Heart left ventricle (tissue), 16 donors: Measurements from ENCODE around the gene WDFY3. TPM values are rescaled to one million over a fixed set of nuclear protein-coding genes. Genes with fewer than 3 reads are reported as not detected.

Experiments
- ATAC-seq, 4 donors: fragments of 200-7000 bp; cut with Tn5 transposase; one replicate each; pipeline ENCODE4 v1.9.1; 2020 to 2022; ENCODE audit warnings: moderate library complexity in 4 of 4, mild to moderate bottlenecking in 3 of 4, moderate number of reproducible peaks in 1 of 4
- DNase-seq, 5 donors: peaks; one replicate each; pipeline ENCODE4 v3.0.0-alpha.2; 2020
- H3K27ac ChIP-seq, 12 donors: fragments of 200-600 bp; sonication (generic) in 4 of 12; one replicate each; pipeline versions ENCODE4 v1.5.0 to v1.8.0; 2016 to 2022; ENCODE audit warnings: mild to moderate bottlenecking in 2 of 12
- H3K27me3 ChIP-seq, 9 donors: fragments of 200-600 bp; sonication (generic) in 2 of 9; one replicate each; pipeline versions ENCODE4 v1.5.1 to v1.8.0; 2016 to 2022; ENCODE audit warnings: mild to moderate bottlenecking in 3 of 9
- H3K36me3 ChIP-seq, 9 donors: fragments of 200-600 bp; sonication (generic) in 2 of 9; one replicate each; pipeline versions ENCODE4 v1.5.0 to v1.8.0; 2018 to 2022; ENCODE audit warnings: mild to moderate bottlenecking in 2 of 9
- H3K4me1 ChIP-seq, 12 donors: fragments of 200-600 bp; sonication (generic) in 4 of 12; one replicate each; pipeline versions ENCODE4 v1.5.0 to v1.8.0; 2016 to 2022; ENCODE audit warnings: mild to moderate bottlenecking in 3 of 12
- H3K4me3 ChIP-seq, 12 donors: fragments of 200-600 bp; sonication (generic) in 4 of 12; one replicate each; pipeline versions ENCODE4 v1.5.0 to v1.8.0; 2017 to 2022; ENCODE audit warnings: mild to moderate bottlenecking in 9 of 12, moderate library complexity in 4 of 12
- H3K9me3 ChIP-seq, 12 donors: fragments of 200-600 bp; sonication (generic) in 4 of 12; one replicate each; pipeline versions ENCODE4 v1.5.0 to v1.8.0; 2016 to 2022; ENCODE audit warnings: mild to moderate bottlenecking in 1 of 12
- POLR2A ChIP-seq, 2 donors: fragments of 450-650 bp; IDR thresholded peaks; one replicate each; pipeline ENCODE4 v1.6.1; 2017; ENCODE audit warnings: antibody characterized with exemption in 2 of 2, mild to moderate bottlenecking in 2 of 2, moderate library complexity in 2 of 2
- WGBS, 4 donors: extraction: QIAGEN DNeasy Blood & Tissue Kit in 2 of 4; methylation state at CpG; one replicate each; pipeline versions ENCODE4 v1.1.5 to v1.1.7; 2013 to 2018; 5-methylcytosine and 5-hydroxymethylcytosine counted together
- intact Hi-C, 10 donors: fragments of 100-400 bp; cut with DNase I; formaldehyde crosslinking; loops; one replicate each; pipeline versions ENCODE4 v1.11.1 to v1.14.2; 2022
- polyA plus RNA-seq, 2 donors: library from polyadenylated mRNA; stranded (reverse); fragments of 200-250 nt; gene quantifications; one replicate each; pipeline ENCODE4 v1.2.3, GENCODE V29; 2013
- total RNA-seq, 9 donors: library from RNA; depleted of rRNA in 2 of 9; stranded (reverse); fragments of >200 nt in 2 of 9; fragmentation: NEBNext Ultra II Directional in 3 of 9; extraction: Animal tissue kit (Norgen Biotek cat#: 25700) in 3 of 9; gene quantifications; one replicate each; pipeline versions ENCODE4 v1.1.0 to v1.2.4, GENCODE V29; 2016 to 2023
- TF ChIP-seq, protein P1 (sequence below), 12 donors: fragments of 200-600 bp; sonication (generic) in 4 of 12; IDR thresholded peaks; one replicate each; pipeline versions ENCODE4 v1.5.0 to v1.8.0; 2018 to 2022; ENCODE audit warnings: antibody characterized with exemption in 12 of 12, mild to moderate bottlenecking in 5 of 12
- donor health status: ischemic (EF 13 %, LVEDD 7.1; RV severe dilation, severe dysfunction).
- donor health status: healthy with polysubstance abuse.
- donor health status: DM: no; HTN: yes; CAD: no.
- donor health status: DM: no; HTN: no; CAD: no.
- donor health status: ischemic (EF 25% LVEDD 6.9; RV normal size, moderate dysfunction).
- donor health status: ischemic (EF 25% LVEDD 5.7; RV mildly dilated, moderate dysfunction).
- donor health status: healthy.
- donor health status: DM: yes; HTN: yes; CAD: no.
- donor health status: ischemic (EF 35%, LVEDD 5.7; RV mildly dilated, moderate dysfunction).
- donor health status: nonischemic (EF 11% LVEDD 7.7; RV severe dilation, severe dysfunction).
- donor health status: DM: yes; HTN: yes; CAD: no.
- donor health status: PGD.
- donor health status: ischemic (EF 29% LVEDD 5.4; RV normal size, mild dysfunction).
- donor health status: nonischemic (EF 23%, LVEDD 6.1; RV moderate dilation, normal function).

Gene WDFY3
- total and polyA plus RNA-seq, 11 donors = 5.0 to 103 (median 40.4) TPM

DNA sequence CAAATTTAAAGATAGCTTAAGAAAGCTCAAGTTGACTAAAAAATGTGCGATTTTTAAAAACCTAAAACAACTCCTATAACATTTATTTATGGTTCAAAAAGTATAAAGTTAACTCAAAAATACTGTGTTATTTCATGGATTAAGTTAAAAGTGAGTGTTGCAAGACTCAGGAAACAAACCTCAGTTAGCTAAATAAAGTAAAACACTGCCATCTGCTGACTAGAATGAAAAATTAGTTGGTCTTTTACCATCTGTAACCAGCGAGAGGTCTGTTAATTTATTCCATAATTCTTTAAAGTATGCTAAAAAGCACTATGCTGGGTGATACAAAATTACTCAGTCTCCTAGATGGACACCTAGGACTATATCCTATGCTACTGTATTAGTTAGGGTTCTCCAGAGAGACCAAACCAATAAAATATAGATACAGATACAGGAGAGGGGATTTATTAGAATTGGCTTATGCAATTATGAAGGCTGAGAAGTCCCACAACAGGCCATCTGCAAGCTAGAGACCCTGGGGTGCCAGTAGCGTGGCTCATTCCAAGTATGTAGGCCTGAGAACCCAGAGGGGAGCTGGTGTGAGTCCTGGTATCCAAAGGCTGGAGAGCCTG is 4.9 kb upstream of the WDFY3 start:
- Histone ChIP-seq H3K4me3 (no peak overlapping the region), H3K4me1 (peaks cover 0 to 19% (median 1%) of the 10 kb centered on the region in 12 donors), H3K36me3 (no peaks in the 10 kb centered on the region), H3K27ac (no peak overlapping the region), H3K27me3 (no peaks in the 10 kb centered on the region), H3K9me3 (no peaks in the 10 kb centered on the region)
- TF ChIP-seq, protein P1, sequence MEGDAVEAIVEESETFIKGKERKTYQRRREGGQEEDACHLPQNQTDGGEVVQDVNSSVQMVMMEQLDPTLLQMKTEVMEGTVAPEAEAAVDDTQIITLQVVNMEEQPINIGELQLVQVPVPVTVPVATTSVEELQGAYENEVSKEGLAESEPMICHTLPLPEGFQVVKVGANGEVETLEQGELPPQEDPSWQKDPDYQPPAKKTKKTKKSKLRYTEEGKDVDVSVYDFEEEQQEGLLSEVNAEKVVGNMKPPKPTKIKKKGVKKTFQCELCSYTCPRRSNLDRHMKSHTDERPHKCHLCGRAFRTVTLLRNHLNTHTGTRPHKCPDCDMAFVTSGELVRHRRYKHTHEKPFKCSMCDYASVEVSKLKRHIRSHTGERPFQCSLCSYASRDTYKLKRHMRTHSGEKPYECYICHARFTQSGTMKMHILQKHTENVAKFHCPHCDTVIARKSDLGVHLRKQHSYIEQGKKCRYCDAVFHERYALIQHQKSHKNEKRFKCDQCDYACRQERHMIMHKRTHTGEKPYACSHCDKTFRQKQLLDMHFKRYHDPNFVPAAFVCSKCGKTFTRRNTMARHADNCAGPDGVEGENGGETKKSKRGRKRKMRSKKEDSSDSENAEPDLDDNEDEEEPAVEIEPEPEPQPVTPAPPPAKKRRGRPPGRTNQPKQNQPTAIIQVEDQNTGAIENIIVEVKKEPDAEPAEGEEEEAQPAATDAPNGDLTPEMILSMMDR (IDR thresholded peaks at IDR 0.05) = peak; percentile 47 to 76 (median 57)
- no peak for TF ChIP-seq POLR2A (IDR thresholded peaks at IDR 0.05)
- no peak for ATAC-seq
- WGBS, 4 donors = 5 to 12% (median 9%) methylated on average over 3 of the region's 3 CpGs
- DNase-seq = no peak
- intact Hi-C loops = loop anchor here in 9 of 10 donors (1.0 to 10.0 kb wide), 5 partner anchors 219 to 397 kb away; no protein-coding TSS in a partner anchor

DNA sequence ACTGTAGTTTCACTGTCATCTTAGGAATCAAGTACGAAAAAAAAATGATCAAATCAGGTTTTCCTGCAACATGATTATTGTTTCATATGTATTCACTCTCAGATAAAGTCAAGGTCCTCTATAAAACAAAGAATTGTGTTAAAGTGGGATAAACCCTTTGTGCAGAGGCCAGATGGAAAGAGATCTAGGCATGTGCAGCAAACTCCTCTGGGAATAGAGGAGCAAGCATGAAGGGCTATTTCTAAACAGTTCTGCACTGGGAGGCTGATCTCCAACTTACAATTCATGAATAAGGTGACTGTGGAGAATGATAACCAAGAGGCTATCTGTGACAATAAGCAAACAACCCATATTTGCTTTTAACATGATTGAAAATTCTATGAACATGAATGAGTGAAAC is 2.4 kb upstream of the WDFY3 start:
- no peaks in the 10 kb centered on the region for H3K27me3 ChIP-seq
- intact Hi-C loops = loop anchor here in 7 of 10 donors (2.0 to 10.0 kb wide), 7 partner anchors 54 to 384 kb away; partner anchors contain the start of gene CDS1 (in 1 of the 7)
- peaks cover 0 to 34% (median 16%) of the 10 kb centered on the region in 12 donors for H3K4me1 ChIP-seq
- no peak for DNase-seq
- no peak overlapping the region for H3K4me3 ChIP-seq
- H3K27ac ChIP-seq = no peak overlapping the region
- no peaks in the 10 kb centered on the region for H3K36me3 ChIP-seq
- no peak for ATAC-seq
- no peak for TF ChIP-seq POLR2A (IDR thresholded peaks at IDR 0.05)
- TF ChIP-seq, protein P1 (IDR thresholded peaks at IDR 0.05) = no peak
- H3K9me3 ChIP-seq = no peaks in the 10 kb centered on the region
- WGBS, 4 donors = 70 to 76% (median 72%) methylated on average over 1 of the region's 1 CpG

DNA sequence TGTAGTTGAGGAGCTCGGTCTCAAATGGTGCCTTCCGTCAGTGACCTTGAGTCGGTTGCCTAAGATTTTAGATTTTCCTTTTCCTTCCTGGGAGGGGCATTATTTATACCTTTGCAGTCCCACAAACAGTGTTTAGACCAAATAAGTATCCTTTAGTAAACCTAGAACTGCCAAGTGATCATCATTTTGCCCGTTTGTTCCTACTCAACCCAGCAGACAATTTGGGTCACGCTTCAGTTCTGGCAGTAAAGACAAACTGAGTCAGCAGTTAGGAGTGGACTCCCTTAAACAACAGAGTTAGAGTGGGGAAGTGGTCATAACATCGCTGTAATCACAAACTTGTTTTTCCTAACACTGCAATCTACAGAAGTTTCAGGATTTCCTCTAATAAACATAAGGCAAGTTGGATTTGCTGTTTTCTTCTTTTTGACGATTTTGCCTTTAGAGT is 777 bp upstream of the WDFY3 start:
- Histone ChIP-seq H3K27ac (peak overlapping the region; percentile 88 to 97 (median 94)), H3K27me3 (no peaks in the 10 kb centered on the region), H3K4me3 (peak overlapping the region; percentile 72 to 99 (median 85)), H3K36me3 (no peaks in the 10 kb centered on the region), H3K9me3 (no peaks in the 10 kb centered on the region), H3K4me1 (peaks cover 0 to 37% (median 16%) of the 10 kb centered on the region in 12 donors)
- intact Hi-C loops = loop anchor here in 7 of 10 donors (5.0 to 10.0 kb wide), 6 partner anchors 52 to 382 kb away; partner anchors contain the start of gene CDS1 (in 1 of the 7)
- TF ChIP-seq, protein P1 (IDR thresholded peaks at IDR 0.05) = no peak
- peak in 1 of 2 donors; percentile 10 for TF ChIP-seq POLR2A (IDR thresholded peaks at IDR 0.05)
- ATAC-seq (peak in 3 of 4 donors; percentile 34 to 63 (median 56)), DNase-seq (no peak)
- WGBS, 4 donors = 3 to 6% (median 3%) methylated on average over 7 of the region's 7 CpGs
